ENCODE data around the gene CHID1. TPM values are rescaled to one million over a fixed set of nuclear protein-coding genes. Genes with fewer than 3 reads are reported as not detected.

Gene CHID1
- total RNA-seq, 2 donors from 2014 or later: 61.2 to 195 TPM

DNA sequence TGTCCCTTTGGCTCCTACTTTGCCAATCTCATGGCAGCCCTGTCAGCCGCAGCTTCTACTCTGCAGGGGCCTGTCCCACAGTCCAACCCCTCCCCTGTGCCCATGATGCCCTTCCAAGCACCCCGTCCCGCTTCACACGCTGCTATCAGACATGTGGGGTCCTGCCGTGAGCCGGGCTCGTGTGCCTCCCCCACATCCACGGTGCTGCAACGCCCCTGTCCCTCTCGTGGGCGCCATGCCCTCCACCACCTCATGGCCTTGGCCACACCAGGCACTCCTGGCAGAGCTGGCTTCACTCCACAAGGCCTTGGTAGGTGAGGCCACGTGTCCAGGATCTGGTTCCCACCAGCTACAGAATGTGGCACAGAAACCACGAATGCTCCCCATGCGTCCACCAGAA, 23.0 kb downstream of the CHID1 start:
- H3K27ac ChIP-seq: no peak overlapping the region
- no peaks in the 10 kb centered on the region for H3K27me3 ChIP-seq (replicated peaks; ENCODE audit: insufficient read depth)
- H3K36me3 ChIP-seq: peaks cover 4% of the 10 kb centered on the region
- no peak overlapping the region for H3K4me3 ChIP-seq
- H3K4me1 ChIP-seq (ENCODE audit: control insufficient read depth in 1 of 2, low read depth in 2 of 2): no peaks in the 10 kb centered on the region
- DNase-seq (ENCODE audit: low spot score): no peak
- H3K9me3 ChIP-seq: no peaks in the 10 kb centered on the region
- TF ChIP-seq, protein P1, sequence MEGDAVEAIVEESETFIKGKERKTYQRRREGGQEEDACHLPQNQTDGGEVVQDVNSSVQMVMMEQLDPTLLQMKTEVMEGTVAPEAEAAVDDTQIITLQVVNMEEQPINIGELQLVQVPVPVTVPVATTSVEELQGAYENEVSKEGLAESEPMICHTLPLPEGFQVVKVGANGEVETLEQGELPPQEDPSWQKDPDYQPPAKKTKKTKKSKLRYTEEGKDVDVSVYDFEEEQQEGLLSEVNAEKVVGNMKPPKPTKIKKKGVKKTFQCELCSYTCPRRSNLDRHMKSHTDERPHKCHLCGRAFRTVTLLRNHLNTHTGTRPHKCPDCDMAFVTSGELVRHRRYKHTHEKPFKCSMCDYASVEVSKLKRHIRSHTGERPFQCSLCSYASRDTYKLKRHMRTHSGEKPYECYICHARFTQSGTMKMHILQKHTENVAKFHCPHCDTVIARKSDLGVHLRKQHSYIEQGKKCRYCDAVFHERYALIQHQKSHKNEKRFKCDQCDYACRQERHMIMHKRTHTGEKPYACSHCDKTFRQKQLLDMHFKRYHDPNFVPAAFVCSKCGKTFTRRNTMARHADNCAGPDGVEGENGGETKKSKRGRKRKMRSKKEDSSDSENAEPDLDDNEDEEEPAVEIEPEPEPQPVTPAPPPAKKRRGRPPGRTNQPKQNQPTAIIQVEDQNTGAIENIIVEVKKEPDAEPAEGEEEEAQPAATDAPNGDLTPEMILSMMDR (IDR thresholded peaks at IDR 0.05): no peak
- ATAC-seq (ENCODE audit: insufficient number of reproducible peaks, low FRiP score, low read depth): no peak

DNA sequence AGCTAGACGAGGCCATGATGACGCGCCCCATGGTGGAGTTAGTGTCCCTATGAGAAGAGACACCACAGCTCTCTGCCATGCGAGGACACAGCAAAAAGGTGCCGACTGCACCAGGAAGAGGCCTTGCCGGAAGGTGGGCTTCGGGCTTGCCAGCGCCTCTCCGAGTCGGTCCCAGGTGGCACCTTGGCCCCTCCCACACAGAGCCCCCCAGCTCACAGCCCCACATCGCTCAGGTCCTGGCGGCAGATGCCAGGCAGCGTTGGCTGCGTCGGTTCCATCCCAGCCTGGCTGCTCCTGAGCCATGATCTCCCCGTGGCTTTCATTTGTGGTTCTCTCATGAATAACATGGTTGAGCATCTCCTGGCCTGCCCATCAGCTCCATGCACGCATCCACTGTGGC, 24.0 kb downstream of the CHID1 start:
- Histone ChIP-seq H3K9me3 (no peaks in the 10 kb centered on the region), H3K36me3 (peaks cover 4% of the 10 kb centered on the region), H3K27me3 (replicated peaks; ENCODE audit: insufficient read depth) (no peaks in the 10 kb centered on the region), H3K4me1 (ENCODE audit: control insufficient read depth in 1 of 2, low read depth in 2 of 2) (no peaks in the 10 kb centered on the region), H3K27ac (no peak overlapping the region), H3K4me3 (no peak overlapping the region)
- ATAC-seq (ENCODE audit: insufficient number of reproducible peaks, low FRiP score, low read depth) (no peak), DNase-seq (ENCODE audit: low spot score) (no peak)
- TF ChIP-seq, protein P1 (IDR thresholded peaks at IDR 0.05): no peak

DNA sequence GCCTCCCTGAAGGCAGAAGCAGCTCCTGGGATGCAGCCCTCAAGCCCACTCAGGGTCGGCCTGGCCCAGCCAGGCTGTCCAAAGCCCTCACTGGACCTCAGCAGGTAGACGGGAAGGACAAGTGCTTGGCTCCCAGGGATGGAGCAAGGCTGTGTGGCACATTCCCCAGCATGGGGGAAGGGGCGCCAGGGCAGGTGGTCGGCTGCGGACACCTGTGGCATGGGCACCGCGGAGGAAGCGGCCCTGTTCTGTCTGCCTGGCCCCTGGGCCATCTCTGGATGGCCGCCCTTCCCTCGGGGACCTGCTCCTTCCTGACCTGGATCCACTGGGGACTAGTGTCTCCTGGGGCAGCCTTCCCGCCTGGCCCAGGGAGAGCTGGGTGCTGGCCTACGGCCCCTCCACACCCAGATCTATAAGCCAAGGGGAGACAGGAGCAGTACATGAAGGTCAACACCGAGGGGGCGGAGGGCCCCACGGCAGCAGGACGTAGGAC, 26.0 kb downstream of the CHID1 start:
- DNase-seq (ENCODE audit: low spot score) (no peak), ATAC-seq (ENCODE audit: insufficient number of reproducible peaks, low FRiP score, low read depth) (no peak)
- Histone ChIP-seq H3K27me3 (replicated peaks; ENCODE audit: insufficient read depth) (no peaks in the 10 kb centered on the region), H3K9me3 (no peaks in the 10 kb centered on the region), H3K4me3 (no peak overlapping the region), H3K27ac (no peak overlapping the region), H3K36me3 (peaks cover 4% of the 10 kb centered on the region), H3K4me1 (ENCODE audit: control insufficient read depth in 1 of 2, low read depth in 2 of 2) (no peaks in the 10 kb centered on the region)
- TF ChIP-seq, protein P1 (IDR thresholded peaks at IDR 0.05): no peak

DNA sequence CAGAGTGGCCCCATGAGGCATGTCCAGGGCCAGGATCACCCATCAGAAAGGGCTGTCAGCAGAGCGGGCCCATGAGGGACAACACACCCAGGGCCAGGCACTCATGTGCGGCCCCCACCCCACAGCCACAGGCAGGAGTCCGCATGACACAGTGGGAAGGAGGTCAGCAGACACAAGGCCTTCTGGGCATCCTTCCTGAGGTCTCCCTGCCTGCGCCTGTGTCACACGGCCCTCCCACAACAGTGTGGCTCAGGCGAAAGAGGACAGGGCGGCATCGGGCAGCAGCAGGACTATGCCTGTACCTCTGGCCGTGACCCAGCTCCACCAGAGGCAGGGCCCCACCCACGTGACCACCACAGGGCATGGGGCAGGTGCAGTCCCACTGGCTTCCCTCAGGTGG, 27.1 kb downstream of the CHID1 start:
- ATAC-seq (ENCODE audit: insufficient number of reproducible peaks, low FRiP score, low read depth): no peak
- TF ChIP-seq, protein P1 (IDR thresholded peaks at IDR 0.05): no peak
- H3K27me3 ChIP-seq (replicated peaks; ENCODE audit: insufficient read depth): no peaks in the 10 kb centered on the region

DNA sequence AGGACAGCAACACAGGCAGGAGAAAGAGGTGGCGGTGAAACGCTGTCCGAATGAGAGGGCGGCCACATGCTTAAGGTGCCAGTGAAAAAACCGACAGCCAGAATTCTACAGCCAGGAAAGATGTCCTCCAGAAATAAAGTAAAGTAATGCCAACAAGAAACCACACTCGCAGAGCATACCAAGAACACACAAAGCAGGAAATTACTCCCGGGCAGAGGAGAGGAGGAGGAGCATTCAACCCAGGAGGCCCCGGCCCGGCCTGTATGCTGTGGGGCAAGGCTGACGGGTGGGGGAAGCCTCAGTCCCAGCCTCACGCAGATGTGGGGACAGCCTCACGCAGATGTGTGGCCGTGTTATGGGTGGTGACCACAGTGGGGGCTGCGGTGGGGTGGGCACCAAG, 28.0 kb downstream of the CHID1 start:
- DNase-seq (ENCODE audit: low spot score) (no peak), ATAC-seq (ENCODE audit: insufficient number of reproducible peaks, low FRiP score, low read depth) (no peak)
- H3K36me3 ChIP-seq: peaks cover 1% of the 10 kb centered on the region
- H3K9me3 ChIP-seq: no peaks in the 10 kb centered on the region
- H3K27ac ChIP-seq: no peak overlapping the region
- no peak overlapping the region for H3K4me3 ChIP-seq
- H3K27me3 ChIP-seq (replicated peaks; ENCODE audit: insufficient read depth): no peaks in the 10 kb centered on the region
- TF ChIP-seq, protein P1 (IDR thresholded peaks at IDR 0.05): no peak
- H3K4me1 ChIP-seq (ENCODE audit: control insufficient read depth in 1 of 2, low read depth in 2 of 2): no peaks in the 10 kb centered on the region

More for the DNA sequence above, 27.1 kb downstream of the CHID1 start:
- H3K27ac ChIP-seq: no peak overlapping the region
- no peaks in the 10 kb centered on the region for H3K4me1 ChIP-seq (ENCODE audit: control insufficient read depth in 1 of 2, low read depth in 2 of 2)
- H3K4me3 ChIP-seq: no peak overlapping the region
- H3K9me3 ChIP-seq: no peaks in the 10 kb centered on the region
- H3K36me3 ChIP-seq: peaks cover 4% of the 10 kb centered on the region
- no peak for DNase-seq (ENCODE audit: low spot score)

All from thoracic aorta (tissue), 2 donors.